Erythroblast (primary cell): Measurements from ENCODE around the gene CDC25B.
A peak's percentile ranks its signal among the peaks of the same experiment; 100 is the strongest.

Experiments used
- DNase-seq, 2 experiments: peaks; one replicate each; lab custom pipeline; 2025; lab: John Stamatoyannopoulos, UW
- GATA1 ChIP-seq: IDR thresholded peaks from 2 replicates; pipeline ENCODE4 v1.6.1; 2011; ENCODE audit warnings: low read depth, mild to moderate bottlenecking, control low read depth, low read length, moderate library complexity
- POLR2A ChIP-seq: IDR thresholded peaks from 2 replicates; pipeline ENCODE4 v1.6.1; 2011; ENCODE audit warnings: mild to moderate bottlenecking, low read length

CDC25B gene

GRCh38 chr20:3800256-3800877, 4.3 kb downstream of the CDC25B start:
- DNase-seq = no peak
- TF ChIP-seq POLR2A (no peak), GATA1 (no peak)

GRCh38 chr20:3800878-3801260, 4.8 kb downstream of the CDC25B start:
- TF ChIP-seq GATA1 = no peak
- no peak for TF ChIP-seq POLR2A
- DNase-seq = no peak

- TF ChIP-seq GATA1 (no peak), POLR2A (no peak)
- DNase-seq = no peak
Measured at GRCh38 chr20:3801299-3801698, 5.2 kb downstream of the CDC25B start.

DNA sequence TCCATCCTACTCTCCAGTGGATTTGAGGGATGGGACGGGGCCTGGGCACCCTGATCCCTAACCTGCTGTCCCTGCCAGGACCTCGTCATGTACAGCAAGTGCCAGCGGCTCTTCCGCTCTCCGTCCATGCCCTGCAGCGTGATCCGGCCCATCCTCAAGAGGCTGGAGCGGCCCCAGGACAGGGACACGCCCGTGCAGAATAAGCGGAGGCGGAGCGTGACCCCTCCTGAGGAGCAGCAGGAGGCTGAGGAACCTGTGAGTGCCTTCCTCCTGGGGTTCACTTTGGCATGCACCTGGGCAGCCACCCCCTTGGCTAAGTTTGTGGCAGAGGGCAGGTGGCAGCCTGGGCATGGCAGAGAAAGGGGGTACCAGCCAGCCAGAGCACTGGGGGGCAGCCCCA, 5.7 kb downstream of the CDC25B start:
- no peak for DNase-seq
- TF ChIP-seq POLR2A (no peak), GATA1 (no peak)

DNA sequence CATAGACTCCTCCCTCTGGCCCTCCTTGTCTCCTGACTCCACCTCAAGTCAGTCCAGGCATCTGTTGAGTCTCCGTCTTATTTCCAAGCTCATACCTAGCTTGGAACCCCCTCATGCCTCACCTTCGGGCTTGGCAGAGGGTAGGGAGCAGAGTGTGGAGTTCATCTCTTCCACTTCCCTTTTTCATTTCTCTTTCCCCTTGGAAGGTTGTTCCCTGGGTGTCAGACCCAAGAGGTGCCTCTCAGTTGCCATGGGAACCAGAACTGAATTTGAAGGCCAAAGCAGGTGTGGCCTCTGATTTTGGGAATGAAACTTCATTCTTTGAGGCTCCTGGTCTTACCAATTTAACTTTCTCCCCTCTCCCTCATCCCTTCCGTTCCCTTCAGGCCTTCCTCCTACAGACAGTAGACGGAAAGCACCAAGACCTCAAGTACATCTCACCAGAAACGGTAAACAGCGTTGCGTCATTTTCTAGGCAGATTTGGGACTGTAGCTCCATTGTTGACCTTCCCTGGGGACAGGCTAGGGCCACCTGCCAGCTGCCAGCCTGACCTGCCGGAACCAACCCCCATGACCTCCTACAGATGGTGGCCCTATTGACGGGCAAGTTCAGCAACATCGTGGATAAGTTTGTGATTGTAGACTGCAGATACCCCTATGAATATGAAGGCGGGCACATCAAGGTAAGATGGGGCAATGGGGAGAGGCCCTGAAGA, 6.6 kb downstream of the CDC25B start:
- DNase-seq = no peak
- TF ChIP-seq GATA1 = no peak
- TF ChIP-seq POLR2A = no peak

DNA sequence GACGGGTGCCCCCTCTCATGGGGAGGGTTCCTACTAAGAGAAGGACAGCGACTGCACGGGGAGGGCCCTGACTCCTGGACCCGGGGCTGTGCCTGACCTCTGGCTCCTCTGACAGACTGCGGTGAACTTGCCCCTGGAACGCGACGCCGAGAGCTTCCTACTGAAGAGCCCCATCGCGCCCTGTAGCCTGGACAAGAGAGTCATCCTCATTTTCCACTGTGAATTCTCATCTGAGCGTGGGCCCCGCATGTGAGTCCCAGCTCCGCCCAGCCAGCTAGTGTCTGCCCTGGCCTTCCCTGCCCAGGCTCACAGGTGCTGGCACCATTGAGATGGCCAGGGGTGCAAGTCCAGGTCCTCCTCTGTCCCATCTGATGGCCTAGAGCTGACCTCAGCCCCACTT, 7.2 kb downstream of the CDC25B start:
- TF ChIP-seq POLR2A = no peak
- no peak for TF ChIP-seq GATA1
- no peak for DNase-seq

DNA sequence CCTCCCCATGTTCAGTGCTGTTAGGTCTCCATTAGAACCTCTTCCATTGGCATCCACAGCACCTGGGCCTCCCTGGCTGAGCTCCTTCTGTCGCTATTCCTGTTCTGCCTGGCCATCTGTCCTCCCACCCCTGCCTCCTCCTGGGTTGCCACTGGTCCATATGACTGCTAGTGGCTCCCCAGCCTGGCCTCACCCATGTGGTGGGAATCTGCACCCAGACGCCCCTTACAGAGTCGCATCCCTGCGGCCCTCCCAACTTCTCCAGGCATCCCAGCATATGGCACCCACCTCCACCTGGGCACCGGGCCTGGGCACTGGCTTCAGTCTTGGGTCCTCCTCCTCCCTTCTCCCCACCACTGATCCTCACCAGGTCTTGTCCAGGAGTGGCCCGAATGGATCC, 7.7 kb downstream of the CDC25B start:
- TF ChIP-seq GATA1 (no peak), POLR2A (no peak)
- no peak for DNase-seq

DNA sequence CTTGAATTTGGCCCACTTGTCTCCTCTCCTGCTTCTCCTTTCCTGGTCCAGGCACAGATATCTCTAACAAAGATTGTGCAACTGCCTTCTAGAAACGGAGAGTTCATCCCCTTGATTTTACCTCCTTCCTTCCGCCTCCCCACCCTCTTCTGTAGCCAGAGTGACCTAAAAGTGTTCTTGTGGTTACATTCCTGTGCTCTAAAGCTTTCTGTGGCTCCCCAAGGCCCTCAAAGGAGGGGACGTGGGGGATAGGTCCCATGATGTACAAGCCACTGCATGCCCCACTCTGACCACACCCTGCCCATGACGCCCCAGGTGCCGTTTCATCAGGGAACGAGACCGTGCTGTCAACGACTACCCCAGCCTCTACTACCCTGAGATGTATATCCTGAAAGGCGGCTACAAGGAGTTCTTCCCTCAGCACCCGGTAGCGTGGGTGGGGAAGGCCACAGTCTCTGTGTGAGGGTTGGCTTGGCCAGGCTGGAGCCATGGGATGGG, 8.2 kb downstream of the CDC25B start:
- DNase-seq = no peak

GRCh38 chr20:3804781-3805180, 8.7 kb downstream of the CDC25B start:
- DNase-seq = no peak
- TF ChIP-seq POLR2A (no peak), GATA1 (no peak)

More for the DNA sequence above, 8.2 kb downstream of the CDC25B start:
- TF ChIP-seq GATA1 (no peak), POLR2A (no peak)

- DNase-seq = no peak
- TF ChIP-seq POLR2A = no peak
- TF ChIP-seq GATA1 = no peak
Measured at GRCh38 chr20:3808544-3808943, 12.4 kb downstream of the CDC25B start.

DNA sequence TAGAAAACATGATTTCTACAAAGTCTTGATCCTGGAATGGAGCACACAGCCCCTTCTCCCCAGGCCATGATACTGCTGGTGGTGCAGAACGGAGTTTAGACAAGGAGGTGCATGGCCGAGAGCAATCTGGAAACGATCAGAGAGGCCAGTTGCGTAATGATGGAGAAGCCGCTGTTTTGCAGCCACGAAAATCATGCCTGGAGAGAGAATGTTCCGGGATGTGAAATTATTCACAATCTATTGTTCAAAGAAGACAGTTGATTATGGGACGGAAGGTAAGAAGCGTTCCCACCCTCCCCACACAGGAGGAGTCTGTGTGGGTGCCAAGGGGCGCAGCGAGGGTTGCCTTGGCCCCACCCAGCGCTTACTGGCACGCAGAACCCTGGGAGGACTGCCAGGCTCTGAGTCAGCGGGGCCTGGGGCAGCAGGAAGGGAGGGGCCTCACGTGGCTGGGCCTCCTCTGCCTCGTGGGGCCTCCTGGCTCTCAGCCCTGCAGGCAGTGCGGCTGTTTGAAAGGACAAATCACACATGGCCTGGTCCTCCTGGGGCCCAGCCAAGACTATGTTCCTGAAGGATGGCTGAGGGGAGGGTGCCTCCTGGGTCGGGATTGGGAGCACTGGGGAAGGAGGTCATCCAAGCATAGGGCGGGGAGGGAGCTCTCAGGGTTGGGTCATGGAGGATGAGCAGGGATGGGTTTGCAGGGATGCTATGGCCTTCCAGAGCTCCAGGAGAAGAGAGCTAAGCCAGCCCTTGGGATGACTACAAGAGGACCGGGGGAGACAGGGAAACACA, 15.6 kb downstream of the CDC25B start:
- DNase-seq = peak; percentile 95 to 97
- peak; percentile 39 for TF ChIP-seq POLR2A
- TF ChIP-seq GATA1 = no peak

DNA sequence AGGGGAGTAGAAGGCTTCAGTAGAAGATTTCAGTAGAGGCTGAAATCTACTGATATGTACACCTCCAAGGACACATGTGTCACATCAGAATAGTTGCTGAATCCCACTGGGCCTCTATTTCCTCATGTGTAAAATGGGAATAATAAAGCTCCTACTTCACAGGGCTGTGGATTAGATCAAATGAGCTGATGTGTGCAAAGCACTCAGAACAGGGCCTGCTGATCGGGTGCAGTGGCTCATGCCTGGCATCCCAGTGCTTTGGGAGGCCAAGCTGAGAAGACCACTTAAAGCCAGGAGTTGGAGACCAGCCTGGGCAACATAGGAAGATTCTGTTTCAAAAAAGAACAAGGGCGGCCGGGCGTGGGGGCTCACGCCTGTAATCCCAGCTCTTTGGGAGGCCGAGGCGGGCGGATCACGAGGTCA, 16.2 kb downstream of the CDC25B start:
- no peak for DNase-seq
- no peak for TF ChIP-seq POLR2A
- no peak for TF ChIP-seq GATA1

DNA sequence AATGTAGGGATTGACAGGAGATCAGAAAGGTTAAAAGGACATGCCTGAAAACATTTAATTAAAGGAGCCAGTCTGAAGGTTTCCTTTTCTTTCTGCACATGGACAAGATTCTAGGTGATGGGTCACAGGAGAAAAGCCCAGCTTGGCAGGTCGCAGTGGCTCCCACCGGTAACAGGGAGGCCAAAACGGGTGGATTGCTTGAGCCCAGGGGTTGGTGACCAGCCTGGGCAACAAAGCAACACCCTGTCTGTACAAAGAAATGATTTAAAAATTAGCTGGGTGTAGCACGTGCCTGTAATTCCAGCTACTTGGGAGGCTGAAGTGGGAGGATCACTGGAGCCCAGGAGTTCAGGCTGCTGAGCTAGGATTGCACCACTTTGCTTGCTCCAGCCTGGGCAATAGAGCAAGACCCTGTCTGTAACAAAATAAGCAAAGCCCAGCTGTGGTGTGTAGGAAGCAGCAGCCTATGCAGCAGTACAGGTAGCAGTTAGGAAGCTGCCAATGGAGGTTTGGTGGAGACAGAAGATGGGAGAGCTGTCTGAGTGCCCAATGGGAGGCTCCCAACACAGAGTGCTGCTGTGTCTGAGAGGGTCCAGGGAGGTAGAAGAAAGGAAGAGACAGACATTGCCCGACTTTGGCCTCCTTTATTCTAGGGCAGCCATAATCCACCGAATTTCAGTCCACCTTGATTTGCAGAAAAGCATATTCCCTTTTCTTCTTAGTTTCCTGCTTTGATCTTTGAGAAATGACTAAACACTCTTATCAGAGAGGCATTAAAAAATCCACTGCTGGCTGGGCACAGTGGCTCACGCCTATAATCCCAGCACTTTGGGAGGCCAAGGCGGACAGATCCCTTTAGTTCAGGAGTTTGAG, 17.1 kb downstream of the CDC25B start:
- DNase-seq = no peak

More for the DNA sequence above, 17.1 kb downstream of the CDC25B start:
- TF ChIP-seq POLR2A (no peak), GATA1 (no peak)
